Liver (tissue), 9 donors: ENCODE results near the gene DMRT1. TPM values are rescaled to one million over a fixed set of nuclear protein-coding genes. Genes with fewer than 3 reads are reported as not detected.

Experiments
- DNase-seq: peaks from one replicate; pipeline ENCODE4 v3.0.0-alpha.2; 2017; ENCODE audit warnings: low spot score
- H3K27ac ChIP-seq, 2 donors: one replicate each; pipeline ENCODE4 v1.7.0; 2013; ENCODE audit warnings: inconsistent platforms in 2 of 2, low read length in 2 of 2, control low read depth in 1 of 2, low read depth in 1 of 2, mild to moderate bottlenecking in 1 of 2
- H3K27me3 ChIP-seq, 4 donors: one replicate each; pipeline versions ENCODE4 v1.6.1 to v1.7.0; 2013; ENCODE audit warnings: low read length in 3 of 4, inconsistent platforms in 1 of 4, mild to moderate bottlenecking in 1 of 4, moderate library complexity in 1 of 4; ENCODE audit not compliant: control insufficient read depth in 4 of 4, insufficient read depth in 4 of 4
- H3K36me3 ChIP-seq, 4 donors: one replicate each; pipeline versions ENCODE4 v1.6.1 to v1.7.0; 2013; ENCODE audit warnings: low read length in 3 of 4, mild to moderate bottlenecking in 3 of 4, low read depth in 1 of 4, moderate library complexity in 1 of 4; ENCODE audit not compliant: control insufficient read depth in 4 of 4, insufficient read depth in 3 of 4
- H3K4me1 ChIP-seq, 4 donors: one replicate each; pipeline versions ENCODE4 v1.6.1 to v1.7.0; 2013; ENCODE audit warnings: low read length in 3 of 4, mild to moderate bottlenecking in 3 of 4, moderate library complexity in 1 of 4; ENCODE audit not compliant: control insufficient read depth in 4 of 4, insufficient read depth in 4 of 4
- H3K4me3 ChIP-seq, 3 donors: one replicate each; pipeline versions ENCODE4 v1.6.1 to v1.7.0; 2013; ENCODE audit warnings: low read length in 3 of 3, control low read depth in 1 of 3, low read depth in 1 of 3, mild to moderate bottlenecking in 1 of 3
- H3K9ac ChIP-seq, 2 donors: one replicate each; pipeline ENCODE4 v1.7.0; 2013; ENCODE audit warnings: low read length in 2 of 2, mild to moderate bottlenecking in 2 of 2, moderate library complexity in 2 of 2, control low read depth in 1 of 2, low read depth in 1 of 2
- H3K9me3 ChIP-seq, 4 donors: one replicate each; pipeline versions ENCODE4 v1.6.1 to v1.7.0; 2013; ENCODE audit warnings: low read length in 3 of 4; ENCODE audit not compliant: control insufficient read depth in 4 of 4
- ATF3 ChIP-seq: IDR thresholded peaks from 2 replicates; pipeline ENCODE4 v1.6.1; 2016; ENCODE audit warnings: antibody characterized with exemption
- EGR1 ChIP-seq, 2 donors: IDR thresholded peaks; 2 replicates each; pipeline ENCODE4 v1.6.1; 2016 to 2018; ENCODE audit warnings: antibody characterized with exemption in 2 of 2, low read depth in 2 of 2
- FOXA1 ChIP-seq: IDR thresholded peaks from 2 replicates; pipeline ENCODE4 v1.6.1; 2016; ENCODE audit warnings: antibody characterized with exemption
- FOXA2 ChIP-seq: IDR thresholded peaks from 2 replicates; pipeline ENCODE4 v1.6.1; 2016; ENCODE audit warnings: antibody characterized with exemption
- GABPA ChIP-seq, 2 donors: IDR thresholded peaks in 1 of 2; conservative IDR thresholded peaks in 1 of 2; 2 replicates each; pipeline ENCODE4 v1.6.1; 2016; ENCODE audit warnings: antibody characterized with exemption in 2 of 2, mild to moderate bottlenecking in 1 of 2, moderate library complexity in 1 of 2
- HNF4A ChIP-seq, 2 donors: conservative IDR thresholded peaks; 2 replicates each; pipeline ENCODE4 v1.6.1; 2016; ENCODE audit warnings: antibody characterized with exemption in 2 of 2, mild to moderate bottlenecking in 2 of 2
- HNF4G ChIP-seq: IDR thresholded peaks from 2 replicates; pipeline ENCODE4 v1.6.1; 2016; ENCODE audit warnings: antibody characterized with exemption
- JUND ChIP-seq, 2 donors: IDR thresholded peaks; 2 replicates each; pipeline ENCODE4 v1.6.1; 2016; ENCODE audit warnings: antibody characterized with exemption in 2 of 2
- MAX ChIP-seq: IDR thresholded peaks from 2 replicates; pipeline ENCODE4 v1.6.1; 2016; ENCODE audit warnings: antibody characterized with exemption
- NR2F2 ChIP-seq: IDR thresholded peaks from 2 replicates; pipeline ENCODE4 v1.6.1; 2016; ENCODE audit warnings: antibody characterized with exemption
- RAD21 ChIP-seq, 2 donors: IDR thresholded peaks; 2 replicates each; pipeline ENCODE4 v1.6.1; 2016; ENCODE audit warnings: antibody characterized with exemption in 2 of 2, mild to moderate bottlenecking in 2 of 2
- REST ChIP-seq: IDR thresholded peaks from 2 replicates; pipeline ENCODE4 v1.6.1; 2016; ENCODE audit warnings: antibody characterized with exemption, mild to moderate bottlenecking
- RXRA ChIP-seq, 2 donors: IDR thresholded peaks; 2 replicates each; pipeline ENCODE4 v1.6.1; 2017 to 2018; ENCODE audit warnings: antibody characterized with exemption in 2 of 2, mild to moderate bottlenecking in 1 of 2
- SP1 ChIP-seq: IDR thresholded peaks from 2 replicates; pipeline ENCODE4 v1.6.1; 2018; ENCODE audit warnings: antibody characterized with exemption, mild to moderate bottlenecking
- TAF1 ChIP-seq: conservative IDR thresholded peaks from 2 replicates; pipeline ENCODE4 v1.6.1; 2016; ENCODE audit warnings: antibody characterized with exemption, mild to moderate bottlenecking
- YY1 ChIP-seq: IDR thresholded peaks from 2 replicates; pipeline ENCODE4 v1.6.1; 2016; ENCODE audit warnings: antibody characterized with exemption, mild to moderate bottlenecking
- WGBS: extraction: QIAGEN DNeasy Blood & Tissue Kit; methylation state at CpG from one replicate; pipeline ENCODE4 v1.1.7; 2013; 5-methylcytosine and 5-hydroxymethylcytosine counted together
- polyA plus RNA-seq, 2 donors: library from polyadenylated mRNA; stranded (reverse) in 1 of 2; unstranded in 1 of 2; fragments of 200-250 nt in 1 of 2; fragments of >200 nt in 1 of 2; fragmentation: Nextera tagmentation in 1 of 2; extraction: Ambion mirVana in 1 of 2; gene quantifications; one replicate each; pipeline versions ENCODE4 v1.2.1 to v1.2.3, GENCODE V29; 2013 to 2015
- total RNA-seq, 2 donors: library from RNA; depleted of rRNA; stranded (reverse); fragments of >200 nt; gene quantifications; one replicate each; pipeline ENCODE4 v1.2.3, GENCODE V29; 2014
- donor health status: healthy.
- donor health status: healthy.
- donor health status: healthy.
- donor health status: healthy.
- donor health status: healthy.

Gene DMRT1
- total and polyA plus RNA-seq, 4 donors = not detected

- H3K9ac ChIP-seq = no peak overlapping the region
- no peak for DNase-seq
- WGBS = 16% methylated on average over 17 of the region's 17 CpGs
- H3K36me3 ChIP-seq = no peaks in the 10 kb centered on the region
- no peak for TF ChIP-seq ATF3
- no peak for TF ChIP-seq REST
- no peak for TF ChIP-seq GABPA (IDR thresholded peaks at IDR 0.05 in 1 of 2, conservative IDR thresholded peaks at IDR 0.05 in 1 of 2)
- no peak for TF ChIP-seq HNF4A (conservative IDR thresholded peaks at IDR 0.05)
- TF ChIP-seq FOXA1 = no peak
- TF ChIP-seq NR2F2 = no peak
- no peak for TF ChIP-seq TAF1
- peaks cover 0 to 4% (median 0%) of the 10 kb centered on the region in 4 donors for H3K9me3 ChIP-seq
- peaks cover 7 to 33% (median 23%) of the 10 kb centered on the region in 4 donors for H3K4me1 ChIP-seq
- H3K27ac ChIP-seq = no peak overlapping the region
- H3K27me3 ChIP-seq = peaks cover 9 to 46% (median 30%) of the 10 kb centered on the region in 4 donors
- no peak overlapping the region for H3K4me3 ChIP-seq
These were observed 131.9 kb downstream of the DMRT1 start for GRCh38 chr9:973295-973834.

DNA sequence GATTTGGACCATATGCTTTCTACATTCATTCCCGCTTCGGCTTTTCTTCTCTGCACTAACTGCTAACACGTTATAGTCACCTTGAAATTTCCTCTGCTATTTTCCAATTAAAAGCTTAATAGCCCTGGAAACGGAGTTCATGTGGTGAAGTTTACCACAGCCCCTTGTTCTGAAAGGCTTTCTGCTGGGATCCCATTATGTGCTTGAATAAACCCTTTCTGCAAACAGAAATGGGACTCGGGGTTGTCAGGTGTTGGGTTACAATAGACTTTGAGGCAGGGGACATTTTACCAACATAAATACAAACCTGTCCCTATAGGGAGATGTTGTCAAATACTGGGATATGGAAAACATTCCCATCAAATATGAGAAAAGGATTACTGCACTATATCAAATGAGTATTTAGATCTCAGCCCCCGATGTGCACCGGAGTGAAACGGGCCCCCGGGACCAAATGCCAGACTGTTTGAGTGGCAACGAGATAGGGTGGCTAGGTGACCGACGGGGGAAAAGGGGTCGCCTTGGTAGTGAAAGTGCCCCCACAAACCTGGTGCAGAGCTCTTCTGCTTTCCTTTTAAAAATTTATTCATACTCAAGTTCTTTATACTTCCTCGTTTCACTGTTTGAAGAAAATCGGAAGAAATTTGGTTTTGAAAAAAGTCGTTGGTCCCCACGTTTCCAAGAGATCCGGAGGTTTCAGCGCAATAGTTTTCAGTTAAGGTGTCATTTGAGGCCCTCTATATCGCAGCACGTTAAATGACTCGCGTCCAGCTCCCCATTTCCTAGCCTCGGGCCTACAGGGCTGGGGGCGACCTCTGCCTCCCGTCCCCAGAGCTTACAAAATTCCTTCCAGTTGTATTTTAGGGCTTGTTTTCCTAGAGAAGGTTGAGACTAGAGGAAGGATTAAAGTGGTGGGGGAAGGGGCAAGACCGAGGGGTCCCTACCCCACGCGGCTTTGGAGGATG is 132.8 kb downstream of the DMRT1 start:
- Histone ChIP-seq H3K9me3 (peaks cover 0 to 4% (median 0%) of the 10 kb centered on the region in 4 donors), H3K27ac (no peak overlapping the region), H3K27me3 (peaks cover 13 to 47% (median 34%) of the 10 kb centered on the region in 4 donors), H3K9ac (no peak overlapping the region), H3K4me1 (peaks cover 7 to 33% (median 23%) of the 10 kb centered on the region in 4 donors), H3K36me3 (no peaks in the 10 kb centered on the region), H3K4me3 (no peak overlapping the region)
- no peak for DNase-seq
- TF ChIP-seq SP1 = no peak
- no peak for TF ChIP-seq JUND (IDR thresholded peaks at IDR 0.05)
- no peak for TF ChIP-seq RXRA (IDR thresholded peaks at IDR 0.05)
- 7% methylated on average over 29 of the region's 29 CpGs for WGBS

DNA sequence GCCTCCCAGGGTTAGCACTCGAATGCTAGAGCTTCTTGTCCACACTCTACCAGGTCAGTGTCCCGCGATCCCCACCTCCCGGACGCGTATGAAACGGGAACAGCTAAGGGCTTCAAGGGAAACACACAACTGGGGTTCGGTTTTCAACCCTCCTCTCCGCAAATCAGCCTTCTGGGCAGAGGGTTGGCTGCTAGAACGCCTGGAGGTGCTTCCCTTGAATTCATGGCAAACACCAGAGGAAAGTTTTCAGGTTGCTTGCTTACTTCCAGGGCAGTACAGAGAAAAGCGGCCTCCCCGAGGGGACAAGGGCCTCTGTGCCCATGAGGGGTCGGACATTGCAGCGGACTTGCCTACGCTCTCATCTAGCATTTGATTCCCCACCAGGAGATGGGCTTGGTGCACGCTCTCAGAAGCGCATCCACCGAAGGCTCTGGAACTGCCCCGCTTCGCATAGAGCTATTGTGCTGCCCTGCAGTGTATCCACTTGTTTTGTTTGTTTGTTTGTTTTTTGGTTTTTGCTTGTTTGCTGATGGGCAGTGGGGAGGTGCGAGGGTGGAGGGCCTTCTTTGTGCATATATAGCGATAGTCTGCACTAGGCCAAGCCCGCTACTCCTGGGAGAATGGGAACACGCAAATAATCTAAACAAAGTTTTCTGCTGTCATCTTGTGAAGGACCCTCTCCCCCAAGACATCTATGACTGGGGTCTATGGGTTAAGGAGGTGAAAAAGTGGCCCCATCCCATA is 133.7 kb downstream of the DMRT1 start:
- Histone ChIP-seq H3K9me3 (peaks cover 0 to 4% (median 0%) of the 10 kb centered on the region in 4 donors), H3K27ac (no peak overlapping the region), H3K9ac (no peak overlapping the region), H3K27me3 (peaks cover 13 to 43% (median 33%) of the 10 kb centered on the region in 4 donors), H3K4me3 (no peak overlapping the region), H3K4me1 (peaks cover 7 to 27% (median 20%) of the 10 kb centered on the region in 4 donors), H3K36me3 (no peaks in the 10 kb centered on the region)
- 9% methylated on average over 24 of the region's 24 CpGs for WGBS
- no peak for DNase-seq
- TF ChIP-seq JUND (IDR thresholded peaks at IDR 0.05) = no peak
- no peak for TF ChIP-seq EGR1 (IDR thresholded peaks at IDR 0.05; ENCODE audit: low read depth in 2 of 2)
- no peak for TF ChIP-seq GABPA (IDR thresholded peaks at IDR 0.05 in 1 of 2, conservative IDR thresholded peaks at IDR 0.05 in 1 of 2)
- no peak for TF ChIP-seq TAF1
- TF ChIP-seq RAD21 (IDR thresholded peaks at IDR 0.05) = no peak
- no peak for TF ChIP-seq REST
- TF ChIP-seq FOXA2 = no peak
- TF ChIP-seq MAX = no peak
- no peak for TF ChIP-seq HNF4A (conservative IDR thresholded peaks at IDR 0.05)
- TF ChIP-seq YY1 = no peak
- TF ChIP-seq SP1 = no peak
- no peak for TF ChIP-seq RXRA (IDR thresholded peaks at IDR 0.05)
- no peak for TF ChIP-seq HNF4G
- no peak for TF ChIP-seq FOXA1
